Measurements from ENCODE around the gene PSTPIP2.

PSTPIP2 gene

GRCh38 chr18:46009125-46009840 lies 62.8 kb downstream of the PSTPIP2 start:
- TF ChIP-seq, protein P1, sequence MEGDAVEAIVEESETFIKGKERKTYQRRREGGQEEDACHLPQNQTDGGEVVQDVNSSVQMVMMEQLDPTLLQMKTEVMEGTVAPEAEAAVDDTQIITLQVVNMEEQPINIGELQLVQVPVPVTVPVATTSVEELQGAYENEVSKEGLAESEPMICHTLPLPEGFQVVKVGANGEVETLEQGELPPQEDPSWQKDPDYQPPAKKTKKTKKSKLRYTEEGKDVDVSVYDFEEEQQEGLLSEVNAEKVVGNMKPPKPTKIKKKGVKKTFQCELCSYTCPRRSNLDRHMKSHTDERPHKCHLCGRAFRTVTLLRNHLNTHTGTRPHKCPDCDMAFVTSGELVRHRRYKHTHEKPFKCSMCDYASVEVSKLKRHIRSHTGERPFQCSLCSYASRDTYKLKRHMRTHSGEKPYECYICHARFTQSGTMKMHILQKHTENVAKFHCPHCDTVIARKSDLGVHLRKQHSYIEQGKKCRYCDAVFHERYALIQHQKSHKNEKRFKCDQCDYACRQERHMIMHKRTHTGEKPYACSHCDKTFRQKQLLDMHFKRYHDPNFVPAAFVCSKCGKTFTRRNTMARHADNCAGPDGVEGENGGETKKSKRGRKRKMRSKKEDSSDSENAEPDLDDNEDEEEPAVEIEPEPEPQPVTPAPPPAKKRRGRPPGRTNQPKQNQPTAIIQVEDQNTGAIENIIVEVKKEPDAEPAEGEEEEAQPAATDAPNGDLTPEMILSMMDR (IDR thresholded peaks at IDR 0.05; ENCODE audit: low read depth, low read length, missing control alignments), result no peak
- Histone ChIP-seq H3K4me3 (ENCODE audit: low read depth, low read length) (no peak overlapping the region), H3K27ac (no peak overlapping the region), H3K27me3 (replicated peaks) (no peaks in the 10 kb centered on the region), H3K36me3 (replicated peaks) (no peaks in the 10 kb centered on the region)
- DNase-seq, result no peak
- in situ Hi-C loops (cut with HindIII; ENCODE audit: low pct_ligation_motif_present, low sequenced_read_pairs), result no loop called here

DNA sequence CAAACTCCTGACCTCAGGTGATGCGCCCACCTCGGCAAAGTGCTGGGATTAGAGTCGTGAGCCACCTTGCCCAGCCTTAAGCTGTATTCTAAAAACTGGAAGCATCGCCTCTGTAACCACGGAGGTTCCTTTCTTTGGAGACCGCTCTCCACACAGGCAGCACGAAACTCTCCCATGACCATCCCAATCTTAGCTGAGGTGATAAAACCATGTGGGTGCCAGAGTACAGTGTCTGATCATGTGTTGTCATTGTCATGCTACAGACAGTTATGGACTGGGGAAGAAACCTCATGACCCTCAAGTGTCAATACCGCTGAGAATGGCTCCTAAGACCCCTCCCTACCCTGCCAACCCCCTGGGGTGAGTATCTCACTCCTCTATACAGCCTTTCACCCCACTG lies 63.5 kb downstream of the PSTPIP2 start:
- no peak overlapping the region for H3K27ac ChIP-seq
- in situ Hi-C loops (cut with HindIII; ENCODE audit: low pct_ligation_motif_present, low sequenced_read_pairs), result no loop called here
- TF ChIP-seq, protein P1 (IDR thresholded peaks at IDR 0.05; ENCODE audit: low read depth, low read length, missing control alignments), result no peak
- H3K4me3 ChIP-seq (ENCODE audit: low read depth, low read length), result no peak overlapping the region
- H3K36me3 ChIP-seq (replicated peaks), result no peaks in the 10 kb centered on the region
- DNase-seq, result no peak
- H3K27me3 ChIP-seq (replicated peaks), result no peaks in the 10 kb centered on the region

DNA sequence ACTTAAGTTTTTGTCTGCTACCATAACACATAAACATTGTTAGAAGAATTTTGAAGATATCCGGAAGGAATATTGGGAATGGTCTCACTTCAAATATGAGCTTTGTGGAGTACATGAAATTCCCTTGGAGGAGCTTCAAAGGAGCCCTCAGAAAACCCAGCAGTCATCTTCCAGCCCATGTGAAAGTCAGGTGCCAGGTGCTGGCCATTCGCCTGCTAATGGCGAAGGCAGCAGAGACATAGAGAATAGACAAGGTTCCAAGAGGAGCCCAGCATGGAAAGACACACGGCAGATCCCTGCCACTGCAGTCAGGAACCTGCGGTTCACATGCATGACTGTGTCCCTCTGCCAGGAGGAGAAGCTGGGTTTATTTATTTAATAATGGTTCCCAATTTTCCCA lies 64.9 kb downstream of the PSTPIP2 start:
- in situ Hi-C loops (cut with HindIII; ENCODE audit: low pct_ligation_motif_present, low sequenced_read_pairs), result no loop called here
- no peak overlapping the region for H3K27ac ChIP-seq

DNA sequence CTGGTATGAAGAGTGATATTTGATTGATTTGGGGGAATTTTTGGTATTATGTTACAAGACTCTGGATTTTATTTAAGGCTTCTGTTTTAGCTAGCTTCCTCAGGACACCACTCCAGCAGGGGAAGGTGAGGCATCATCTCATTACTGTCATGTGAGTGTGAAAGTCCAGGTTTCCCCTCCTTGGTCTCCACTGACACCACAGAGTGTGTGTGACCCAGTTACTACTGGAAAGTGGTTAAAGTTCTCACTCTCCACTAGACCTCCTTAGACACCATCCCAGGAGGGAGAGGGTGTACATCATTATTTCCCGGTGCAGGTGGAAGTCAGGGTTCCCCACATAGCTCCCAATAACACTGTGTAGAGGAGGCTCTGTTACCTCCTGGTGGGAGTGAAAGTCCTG lies 69.1 kb downstream of the PSTPIP2 start:
- in situ Hi-C loops (cut with HindIII; ENCODE audit: low pct_ligation_motif_present, low sequenced_read_pairs), result no loop called here
- H3K27ac ChIP-seq, result no peak overlapping the region
- TF ChIP-seq, protein P1 (IDR thresholded peaks at IDR 0.05; ENCODE audit: low read depth, low read length, missing control alignments), result no peak

More for the DNA sequence above, 64.9 kb downstream of the PSTPIP2 start:
- no peaks in the 10 kb centered on the region for H3K36me3 ChIP-seq (replicated peaks)
- no peak for DNase-seq
- H3K27me3 ChIP-seq (replicated peaks), result no peaks in the 10 kb centered on the region
- TF ChIP-seq, protein P1 (IDR thresholded peaks at IDR 0.05; ENCODE audit: low read depth, low read length, missing control alignments), result no peak
- H3K4me3 ChIP-seq (ENCODE audit: low read depth, low read length), result no peak overlapping the region

DNA sequence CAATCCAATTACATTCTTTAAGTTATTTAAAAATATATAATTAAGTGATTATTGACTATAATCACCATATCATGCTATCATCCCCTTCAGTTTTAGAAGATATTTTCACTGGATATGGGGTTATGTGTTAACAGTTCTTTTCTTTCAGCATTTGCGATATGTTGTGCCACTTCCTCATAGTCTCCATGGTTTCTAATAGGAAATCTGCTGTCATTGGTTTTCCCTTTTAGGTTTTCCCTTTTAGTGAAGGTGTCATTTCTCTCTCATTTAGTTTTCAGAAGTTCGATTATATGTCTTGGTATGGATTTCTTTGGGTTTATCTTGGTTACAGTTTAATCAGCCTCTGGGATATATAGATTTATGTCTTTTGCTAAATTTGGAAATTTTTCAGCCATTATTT lies 70.2 kb downstream of the PSTPIP2 start:
- DNase-seq, result no peak
- Histone ChIP-seq H3K27ac (no peak overlapping the region), H3K27me3 (replicated peaks) (no peaks in the 10 kb centered on the region), H3K36me3 (replicated peaks) (no peaks in the 10 kb centered on the region), H3K4me3 (ENCODE audit: low read depth, low read length) (no peak overlapping the region)
- in situ Hi-C loops (cut with HindIII; ENCODE audit: low pct_ligation_motif_present, low sequenced_read_pairs), result no loop called here
- TF ChIP-seq, protein P1 (IDR thresholded peaks at IDR 0.05; ENCODE audit: low read depth, low read length, missing control alignments), result no peak

More for the DNA sequence above, 69.1 kb downstream of the PSTPIP2 start:
- no peak for DNase-seq
- no peaks in the 10 kb centered on the region for H3K27me3 ChIP-seq (replicated peaks)
- no peaks in the 10 kb centered on the region for H3K36me3 ChIP-seq (replicated peaks)
- H3K4me3 ChIP-seq (ENCODE audit: low read depth, low read length), result no peak overlapping the region

DNA sequence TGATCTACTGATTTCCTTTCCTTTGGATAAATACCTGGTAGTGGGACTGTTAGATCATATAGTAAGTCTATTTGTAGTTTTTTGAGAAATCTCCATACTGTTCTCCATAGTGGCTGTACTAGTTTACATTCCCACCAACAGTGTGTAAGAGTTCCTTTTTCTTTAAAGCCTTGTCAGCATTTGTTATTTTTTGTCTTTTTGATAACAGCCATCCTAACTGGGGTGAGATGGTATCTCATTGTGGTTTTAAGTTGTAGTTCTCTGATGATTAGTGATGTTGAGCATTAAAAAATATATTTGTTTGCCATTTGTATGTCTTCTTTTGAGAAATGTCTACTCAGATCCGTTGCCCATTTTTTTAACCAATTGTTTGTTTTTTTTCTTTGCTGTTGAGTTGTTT lies 71.0 kb downstream of the PSTPIP2 start:
- Histone ChIP-seq H3K27me3 (replicated peaks) (no peaks in the 10 kb centered on the region), H3K36me3 (replicated peaks) (no peaks in the 10 kb centered on the region), H3K4me3 (ENCODE audit: low read depth, low read length) (no peak overlapping the region), H3K27ac (no peak overlapping the region)
- DNase-seq, result no peak
- TF ChIP-seq, protein P1 (IDR thresholded peaks at IDR 0.05; ENCODE audit: low read depth, low read length, missing control alignments), result no peak
- in situ Hi-C loops (cut with HindIII; ENCODE audit: low pct_ligation_motif_present, low sequenced_read_pairs), result no loop called here

Measured in brain microvascular endothelial cell (primary cell).